ENCODE results near the gene IRF6. TPM values are rescaled to one million over a fixed set of nuclear protein-coding genes. Genes with fewer than 3 reads are reported as not detected.

The IRF6 gene
- total RNA-seq, 1 experiment from 2014 or later, result 17.2 TPM

DNA sequence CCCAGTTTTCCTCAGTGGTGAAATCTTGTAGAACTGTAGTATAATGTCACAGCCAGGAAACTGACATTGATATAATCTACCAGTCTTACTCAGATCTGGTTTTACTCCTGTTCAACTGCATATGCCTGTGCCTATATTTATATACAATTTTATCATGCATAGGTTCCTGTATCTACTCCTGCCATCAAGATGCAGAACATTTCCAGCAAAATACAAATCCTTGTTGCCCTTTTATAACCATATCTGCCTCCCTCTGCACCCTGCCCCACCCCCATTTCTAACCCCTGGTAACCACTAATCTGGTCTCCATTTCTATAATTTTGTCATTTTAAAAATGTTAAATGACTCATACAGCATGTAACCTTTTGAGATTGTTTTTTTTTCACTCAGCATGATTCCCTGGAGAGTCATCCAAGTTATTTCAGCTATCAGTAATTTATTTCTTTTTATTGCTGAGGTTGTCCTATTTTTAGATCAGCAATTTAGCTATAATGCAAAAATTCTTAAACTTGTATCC lies 29.9 kb upstream of the IRF6 start:
- Mint-ChIP-seq H3K27ac (no peak overlapping the region), H3K9me3 (no peaks in the 10 kb centered on the region), H3K36me3 (peaks cover 80% of the 10 kb centered on the region), H3K4me1 (no peaks in the 10 kb centered on the region), H3K27me3 (ENCODE audit: low read depth) (no peaks in the 10 kb centered on the region), H3K4me3 (no peak overlapping the region)
- CTCF ChIA-PET, result interaction anchor here (0.8 to 1.1 kb wide), 3 partner anchors 9 to 24 kb away, joined by 3 read pairs; no protein-coding TSS in a partner anchor
- ATAC-seq (no peak), DNase-seq (ENCODE audit: low spot score) (no peak)
- POLR2A ChIA-PET, result no interaction called here
- TF ChIP-seq RELA (CRISPR knock-in tag; IDR thresholded peaks at IDR 0.05; ENCODE audit: borderline replicate concordance), result no peak
- TF ChIP-seq CREB1 (CRISPR knock-in tag; IDR thresholded peaks at IDR 0.05), result no peak
- no peak for TF ChIP-seq ZNF232 (CRISPR knock-in tag; IDR thresholded peaks at IDR 0.05)

DNA sequence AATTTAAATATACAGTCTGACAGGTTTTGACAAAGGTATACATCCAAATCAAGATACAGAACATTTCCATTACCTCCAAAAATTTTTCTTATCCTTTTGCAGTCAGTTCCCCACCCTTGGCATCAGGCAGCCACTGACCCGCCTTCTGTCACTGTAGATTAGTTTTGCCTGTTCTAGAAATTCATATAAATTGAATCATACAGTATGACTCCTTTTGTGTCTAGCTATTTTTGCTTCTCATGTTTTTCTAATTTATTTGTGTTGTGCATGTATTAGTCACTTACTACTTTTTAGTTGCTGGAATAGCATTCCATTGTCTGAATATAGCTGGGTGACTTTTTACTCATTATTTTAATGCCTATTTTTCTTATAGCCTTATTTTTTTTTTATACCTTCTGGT lies 25.7 kb upstream of the IRF6 start:
- no peaks in the 10 kb centered on the region for H3K27me3 Mint-ChIP-seq (ENCODE audit: low read depth)
- POLR2A ChIA-PET, result no interaction called here
- no peaks in the 10 kb centered on the region for H3K9me3 Mint-ChIP-seq
- no peak for DNase-seq (ENCODE audit: low spot score)
- TF ChIP-seq, protein P1, sequence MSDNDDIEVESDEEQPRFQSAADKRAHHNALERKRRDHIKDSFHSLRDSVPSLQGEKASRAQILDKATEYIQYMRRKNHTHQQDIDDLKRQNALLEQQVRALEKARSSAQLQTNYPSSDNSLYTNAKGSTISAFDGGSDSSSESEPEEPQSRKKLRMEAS (CRISPR knock-in tag; IDR thresholded peaks at IDR 0.05), result no peak
- no peak for TF ChIP-seq ZNF416 (CRISPR knock-in tag; IDR thresholded peaks at IDR 0.05)
- no peak for TF ChIP-seq KAT7 (CRISPR knock-in tag; IDR thresholded peaks at IDR 0.05; ENCODE audit: borderline replicate concordance)
- no peak for TF ChIP-seq RORB (CRISPR knock-in tag; IDR thresholded peaks at IDR 0.05)
- TF ChIP-seq, protein P2, sequence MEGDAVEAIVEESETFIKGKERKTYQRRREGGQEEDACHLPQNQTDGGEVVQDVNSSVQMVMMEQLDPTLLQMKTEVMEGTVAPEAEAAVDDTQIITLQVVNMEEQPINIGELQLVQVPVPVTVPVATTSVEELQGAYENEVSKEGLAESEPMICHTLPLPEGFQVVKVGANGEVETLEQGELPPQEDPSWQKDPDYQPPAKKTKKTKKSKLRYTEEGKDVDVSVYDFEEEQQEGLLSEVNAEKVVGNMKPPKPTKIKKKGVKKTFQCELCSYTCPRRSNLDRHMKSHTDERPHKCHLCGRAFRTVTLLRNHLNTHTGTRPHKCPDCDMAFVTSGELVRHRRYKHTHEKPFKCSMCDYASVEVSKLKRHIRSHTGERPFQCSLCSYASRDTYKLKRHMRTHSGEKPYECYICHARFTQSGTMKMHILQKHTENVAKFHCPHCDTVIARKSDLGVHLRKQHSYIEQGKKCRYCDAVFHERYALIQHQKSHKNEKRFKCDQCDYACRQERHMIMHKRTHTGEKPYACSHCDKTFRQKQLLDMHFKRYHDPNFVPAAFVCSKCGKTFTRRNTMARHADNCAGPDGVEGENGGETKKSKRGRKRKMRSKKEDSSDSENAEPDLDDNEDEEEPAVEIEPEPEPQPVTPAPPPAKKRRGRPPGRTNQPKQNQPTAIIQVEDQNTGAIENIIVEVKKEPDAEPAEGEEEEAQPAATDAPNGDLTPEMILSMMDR (IDR thresholded peaks at IDR 0.05), result no peak
- TF ChIP-seq, protein P3, sequence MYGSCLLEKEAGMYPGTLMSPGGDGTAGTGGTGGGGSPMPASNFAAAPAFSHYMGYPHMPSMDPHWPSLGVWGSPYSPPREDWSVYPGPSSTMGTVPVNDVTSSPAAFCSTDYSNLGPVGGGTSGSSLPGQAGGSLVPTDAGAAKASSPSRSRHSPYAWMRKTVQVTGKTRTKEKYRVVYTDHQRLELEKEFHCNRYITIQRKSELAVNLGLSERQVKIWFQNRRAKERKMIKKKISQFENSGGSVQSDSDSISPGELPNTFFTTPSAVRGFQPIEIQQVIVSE (CRISPR knock-in tag; IDR thresholded peaks at IDR 0.05; ENCODE audit: borderline replicate concordance), result no peak
- TF ChIP-seq, protein P4, sequence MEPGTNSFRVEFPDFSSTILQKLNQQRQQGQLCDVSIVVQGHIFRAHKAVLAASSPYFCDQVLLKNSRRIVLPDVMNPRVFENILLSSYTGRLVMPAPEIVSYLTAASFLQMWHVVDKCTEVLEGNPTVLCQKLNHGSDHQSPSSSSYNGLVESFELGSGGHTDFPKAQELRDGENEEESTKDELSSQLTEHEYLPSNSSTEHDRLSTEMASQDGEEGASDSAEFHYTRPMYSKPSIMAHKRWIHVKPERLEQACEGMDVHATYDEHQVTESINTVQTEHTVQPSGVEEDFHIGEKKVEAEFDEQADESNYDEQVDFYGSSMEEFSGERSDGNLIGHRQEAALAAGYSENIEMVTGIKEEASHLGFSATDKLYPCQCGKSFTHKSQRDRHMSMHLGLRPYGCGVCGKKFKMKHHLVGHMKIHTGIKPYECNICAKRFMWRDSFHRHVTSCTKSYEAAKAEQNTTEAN (CRISPR knock-in tag; IDR thresholded peaks at IDR 0.05), result no peak
- TF ChIP-seq GRHL2 (CRISPR knock-in tag; IDR thresholded peaks at IDR 0.05; ENCODE audit: insufficient replicate concordance, severe bottlenecking), result no peak
- TF ChIP-seq SMAD3 (CRISPR knock-in tag; IDR thresholded peaks at IDR 0.05; ENCODE audit: borderline replicate concordance), result no peak
- no peak for TF ChIP-seq NFE2L1 (CRISPR knock-in tag; IDR thresholded peaks at IDR 0.05)
- TF ChIP-seq, protein P5, sequence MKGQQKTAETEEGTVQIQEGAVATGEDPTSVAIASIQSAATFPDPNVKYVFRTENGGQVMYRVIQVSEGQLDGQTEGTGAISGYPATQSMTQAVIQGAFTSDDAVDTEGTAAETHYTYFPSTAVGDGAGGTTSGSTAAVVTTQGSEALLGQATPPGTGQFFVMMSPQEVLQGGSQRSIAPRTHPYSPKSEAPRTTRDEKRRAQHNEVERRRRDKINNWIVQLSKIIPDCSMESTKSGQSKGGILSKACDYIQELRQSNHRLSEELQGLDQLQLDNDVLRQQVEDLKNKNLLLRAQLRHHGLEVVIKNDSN (CRISPR knock-in tag; IDR thresholded peaks at IDR 0.05), result no peak
- TF ChIP-seq ZNF232 (CRISPR knock-in tag; IDR thresholded peaks at IDR 0.05), result no peak
- no peak for TF ChIP-seq HMGA2 (CRISPR knock-in tag; IDR thresholded peaks at IDR 0.05)
- no peak for TF ChIP-seq ZBTB21 (CRISPR knock-in tag; IDR thresholded peaks at IDR 0.05; ENCODE audit: borderline replicate concordance)
- TF ChIP-seq, protein P6, sequence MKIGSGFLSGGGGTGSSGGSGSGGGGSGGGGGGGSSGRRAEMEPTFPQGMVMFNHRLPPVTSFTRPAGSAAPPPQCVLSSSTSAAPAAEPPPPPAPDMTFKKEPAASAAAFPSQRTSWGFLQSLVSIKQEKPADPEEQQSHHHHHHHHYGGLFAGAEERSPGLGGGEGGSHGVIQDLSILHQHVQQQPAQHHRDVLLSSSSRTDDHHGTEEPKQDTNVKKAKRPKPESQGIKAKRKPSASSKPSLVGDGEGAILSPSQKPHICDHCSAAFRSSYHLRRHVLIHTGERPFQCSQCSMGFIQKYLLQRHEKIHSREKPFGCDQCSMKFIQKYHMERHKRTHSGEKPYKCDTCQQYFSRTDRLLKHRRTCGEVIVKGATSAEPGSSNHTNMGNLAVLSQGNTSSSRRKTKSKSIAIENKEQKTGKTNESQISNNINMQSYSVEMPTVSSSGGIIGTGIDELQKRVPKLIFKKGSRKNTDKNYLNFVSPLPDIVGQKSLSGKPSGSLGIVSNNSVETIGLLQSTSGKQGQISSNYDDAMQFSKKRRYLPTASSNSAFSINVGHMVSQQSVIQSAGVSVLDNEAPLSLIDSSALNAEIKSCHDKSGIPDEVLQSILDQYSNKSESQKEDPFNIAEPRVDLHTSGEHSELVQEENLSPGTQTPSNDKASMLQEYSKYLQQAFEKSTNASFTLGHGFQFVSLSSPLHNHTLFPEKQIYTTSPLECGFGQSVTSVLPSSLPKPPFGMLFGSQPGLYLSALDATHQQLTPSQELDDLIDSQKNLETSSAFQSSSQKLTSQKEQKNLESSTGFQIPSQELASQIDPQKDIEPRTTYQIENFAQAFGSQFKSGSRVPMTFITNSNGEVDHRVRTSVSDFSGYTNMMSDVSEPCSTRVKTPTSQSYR (CRISPR knock-in tag; IDR thresholded peaks at IDR 0.05), result no peak
- no peak for TF ChIP-seq NFYB (CRISPR knock-in tag; conservative IDR thresholded peaks at IDR 0.05; ENCODE audit: low read depth)
- no peak for TF ChIP-seq NR3C1 (CRISPR knock-in tag; conservative IDR thresholded peaks at IDR 0.05; ENCODE audit: low read depth)
- no peak for ATAC-seq
- H3K36me3 Mint-ChIP-seq, result peaks cover 47% of the 10 kb centered on the region
- H3K4me3 Mint-ChIP-seq, result no peak overlapping the region
- H3K4me1 Mint-ChIP-seq, result peaks cover 7% of the 10 kb centered on the region
- no peak overlapping the region for H3K27ac Mint-ChIP-seq
- CTCF ChIA-PET, result no interaction called here
